WTC11 (cell line): ENCODE data around the gene FLT4. TPM values are rescaled to one million over a fixed set of nuclear protein-coding genes. Genes with fewer than 3 reads are reported as not detected.

ENCODE experiments used
- ATAC-seq: fragments of 200-7000 bp; cut with Tn5 transposase; 2 replicates; pipeline ENCODE4 v1.10.0; 2021; ENCODE audit warnings: mild to moderate bottlenecking, moderate library complexity
- CTCF ChIA-PET: fragments of 300-600 bp; sonication (Branson Sonifier 250); formaldehyde crosslinking; loops from one replicate; lab custom pipeline; 2021; ENCODE audit warnings: antibody characterized with exemption; lab: Charles Lee
- POLR2A ChIA-PET: fragments of 350-600 bp; sonication (Branson Sonifier 250); formaldehyde crosslinking; loops from one replicate; lab custom pipeline; 2021; ENCODE audit warnings: antibody characterized with exemption; lab: Charles Lee
- DNase-seq: peaks from one replicate; pipeline ENCODE4 v3.0.0; 2021; ENCODE audit warnings: low spot score
- H3K27ac Mint-ChIP-seq: 2 replicates; pipeline ENCODE4 v1.8.0; 2021; ENCODE audit warnings: mixed read lengths
- H3K27me3 Mint-ChIP-seq: 2 replicates; pipeline ENCODE4 v1.8.0; 2021; ENCODE audit warnings: low read depth, mild to moderate bottlenecking, moderate library complexity, mixed read lengths
- H3K36me3 Mint-ChIP-seq: 2 replicates; pipeline ENCODE4 v1.8.0; 2021; ENCODE audit warnings: mixed read lengths
- H3K4me1 Mint-ChIP-seq: 2 replicates; pipeline ENCODE4 v1.8.0; 2022; ENCODE audit warnings: mixed read lengths
- H3K4me3 Mint-ChIP-seq: 2 replicates; pipeline ENCODE4 v1.8.0; 2021; ENCODE audit warnings: mild to moderate bottlenecking, moderate library complexity, mixed read lengths
- H3K9me3 Mint-ChIP-seq: 2 replicates; pipeline ENCODE4 v1.8.0; 2021; ENCODE audit warnings: mixed read lengths
- ARID4B ChIP-seq: sonication (generic); formaldehyde crosslinking; IDR thresholded peaks from 2 replicates; pipeline ENCODE4 v1.8.0; 2023; ENCODE audit warnings: missing genetic modification reagents, mild to moderate bottlenecking, borderline replicate concordance
- E2F4 ChIP-seq: sonication (generic); formaldehyde crosslinking; IDR thresholded peaks from 2 replicates; pipeline ENCODE4 v1.8.1; 2022; ENCODE audit warnings: low read depth, mild to moderate bottlenecking, moderate library complexity, missing genetic modification reagents, borderline replicate concordance
- ERG ChIP-seq: fragments of 250-450 bp; sonication (Bioruptor Pico); IDR thresholded peaks from 2 replicates; pipeline ENCODE4 v1.8.0; 2021; ENCODE audit warnings: mild to moderate bottlenecking
- JUN ChIP-seq: sonication (generic); formaldehyde crosslinking; IDR thresholded peaks from 2 replicates; pipeline ENCODE4 v1.8.0; 2023; ENCODE audit warnings: mild to moderate bottlenecking, missing genetic modification reagents
- NR3C1 ChIP-seq: sonication (generic); formaldehyde crosslinking; conservative IDR thresholded peaks from 2 replicates; pipeline ENCODE4 v1.8.1; 2023; ENCODE audit warnings: low read depth, mild to moderate bottlenecking, missing genetic modification reagents
- TCF7 ChIP-seq: sonication (generic); formaldehyde crosslinking; IDR thresholded peaks from 2 replicates; pipeline ENCODE4 v1.8.0; 2022; ENCODE audit warnings: mild to moderate bottlenecking, low read depth, missing genetic modification reagents, moderate library complexity
- ZNF219 ChIP-seq: sonication (generic); formaldehyde crosslinking; IDR thresholded peaks from 2 replicates; pipeline ENCODE4 v1.8.0; 2023; ENCODE audit warnings: missing genetic modification reagents, mild to moderate bottlenecking, borderline replicate concordance
- ZNF281 ChIP-seq: sonication (generic); formaldehyde crosslinking; IDR thresholded peaks from 2 replicates; pipeline ENCODE4 v1.8.0; 2023; ENCODE audit warnings: mild to moderate bottlenecking, missing genetic modification reagents
- ZNF512 ChIP-seq: sonication (generic); formaldehyde crosslinking; IDR thresholded peaks from 2 replicates; pipeline ENCODE4 v1.8.1; 2022; ENCODE audit warnings: missing genetic modification reagents, borderline replicate concordance
- total RNA-seq: library from RNA; stranded (reverse); gene quantifications from 3 replicates; pipeline ENCODE4 v1.2.3, GENCODE V29; 2021

FLT4 gene
- total RNA-seq, 1 experiment from 2014 or later, result 12.4 TPM

- Mint-ChIP-seq H3K4me1 (peaks cover 2% of the 10 kb centered on the region; the same call in 1 of the 2 replicates), H3K27me3 (no peaks in the 10 kb centered on the region), H3K9me3 (no peaks in the 10 kb centered on the region), H3K27ac (no peak overlapping the region), H3K4me3 (no peak overlapping the region), H3K36me3 (no peaks in the 10 kb centered on the region)
- ATAC-seq (no peak), DNase-seq (no peak)
- ChIA-PET CTCF (interaction anchor here (1.2 to 2.2 kb wide), 2 partner anchors 20 to 310 kb away, joined by 3 to 6 read pairs; no protein-coding TSS in a partner anchor), POLR2A (no interaction called here)
- TF ChIP-seq E2F4 (CRISPR knock-in tag) (no peak), ZNF281 (CRISPR knock-in tag) (no peak)
These were observed 23.4 kb downstream of the FLT4 start for GRCh38 chr5:180625791-180626660.

- CTCF ChIA-PET, result interaction anchor here (1.2 to 2.2 kb wide), 4 partner anchors 10 to 310 kb away, joined by 3 to 9 read pairs (median 4); no protein-coding TSS in a partner anchor
- H3K9me3 Mint-ChIP-seq, result no peaks in the 10 kb centered on the region
- H3K36me3 Mint-ChIP-seq, result no peaks in the 10 kb centered on the region
- POLR2A ChIA-PET, result no interaction called here
- DNase-seq (no peak), ATAC-seq (no peak)
- H3K27me3 Mint-ChIP-seq, result no peaks in the 10 kb centered on the region
- TF ChIP-seq TCF7 (CRISPR knock-in tag), result no peak
- TF ChIP-seq NR3C1, result no peak
- TF ChIP-seq ARID4B, result no peak
- H3K4me3 Mint-ChIP-seq, result no peak overlapping the region
- H3K4me1 Mint-ChIP-seq, result peaks cover 2% of the 10 kb centered on the region; the same call in 1 of the 2 replicates
- H3K27ac Mint-ChIP-seq, result no peak overlapping the region
These were observed 24.1 kb downstream of the FLT4 start for GRCh38 chr5:180625125-180625790.

- TF ChIP-seq ERG (CRISPR knock-in tag) (no peak), ZNF219 (CRISPR knock-in tag) (no peak), ZNF512 (no peak), JUN (CRISPR knock-in tag) (no peak)
- POLR2A ChIA-PET, result interaction anchor here (0.7 kb wide), 1 partner anchor 718 kb away, joined by 4 read pairs; no protein-coding TSS in a partner anchor
- Mint-ChIP-seq H3K4me1 (peaks cover 2% of the 10 kb centered on the region; the same call in 1 of the 2 replicates), H3K27me3 (peaks cover 3% of the 10 kb centered on the region; the same call in 1 of the 2 replicates), H3K36me3 (no peaks in the 10 kb centered on the region), H3K9me3 (no peaks in the 10 kb centered on the region), H3K4me3 (no peak overlapping the region), H3K27ac (no peak overlapping the region)
- ATAC-seq (no peak), DNase-seq (no peak)
- CTCF ChIA-PET, result interaction anchor here (0.7 to 2.2 kb wide), 4 partner anchors 10 to 21 kb away, joined by 3 to 9 read pairs (median 5); no protein-coding TSS in a partner anchor
These were observed 24.8 kb downstream of the FLT4 start for GRCh38 chr5:180624587-180624986.
